ENCODE measurements around the gene ZNF471. TPM values are rescaled to one million over a fixed set of nuclear protein-coding genes. Genes with fewer than 3 reads are reported as not detected.

Gene ZNF471
- total and polyA plus RNA-seq, 10 donors, result 0.97 to 9.0 (median 3.1) TPM

GRCh38 chr19:56543776-56544175, 36.1 kb downstream of the ZNF471 start:
- peaks cover 10 to 90% (median 32%) of the 10 kb centered on the region in 6 donors for H3K36me3 ChIP-seq
- H3K27ac ChIP-seq, result no peak overlapping the region
- intact Hi-C loops (cut with DNase I; ENCODE audit: low total_unique reads), result no loop called here
- TF ChIP-seq POLR2AphosphoS5 (IDR thresholded peaks at IDR 0.05) (no peak), CTCF (IDR thresholded peaks at IDR 0.05 in 8 of 11, conservative IDR thresholded peaks at IDR 0.05 in 3 of 11) (no peak), POLR2A (IDR thresholded peaks at IDR 0.05) (no peak)
- H3K4me3 ChIP-seq, result peak overlapping the region in 1 of 8 donors; percentile 5
- H3K9me3 ChIP-seq, result peaks cover 16 to 100% (median 94%) of the 10 kb centered on the region in 8 donors
- DNase-seq, result no peak
- H3K4me1 ChIP-seq, result peaks cover 0 to 13% (median 5%) of the 10 kb centered on the region in 6 donors
- no peaks in the 10 kb centered on the region for H3K27me3 ChIP-seq (replicated peaks in 1 of 7)
- WGBS, 5 donors, result 88 to 97% (median 95%) methylated on average over 2 of the region's 2 CpGs

GRCh38 chr19:56547535-56547934, 39.9 kb downstream of the ZNF471 start:
- H3K27me3 ChIP-seq (replicated peaks in 1 of 7), result no peaks in the 10 kb centered on the region
- peaks cover 15 to 100% (median 61%) of the 10 kb centered on the region in 6 donors for H3K36me3 ChIP-seq
- intact Hi-C loops (cut with DNase I; ENCODE audit: low total_unique reads), result no loop called here
- TF ChIP-seq POLR2A (IDR thresholded peaks at IDR 0.05), result no peak
- no peak for TF ChIP-seq CTCF (IDR thresholded peaks at IDR 0.05 in 8 of 11, conservative IDR thresholded peaks at IDR 0.05 in 3 of 11)
- no peak for TF ChIP-seq POLR2AphosphoS5 (IDR thresholded peaks at IDR 0.05)
- H3K4me3 ChIP-seq, result peak overlapping the region in 1 of 8 donors; percentile 5
- whole genome bisulfite sequencing, 5 donors, result 72 to 77% (median 76%) methylated on average over 6 of the region's 6 CpGs
- H3K27ac ChIP-seq, result no peak overlapping the region
- peaks cover 20 to 100% (median 100%) of the 10 kb centered on the region in 8 donors for H3K9me3 ChIP-seq
- DNase-seq, result no peak
- no peaks in the 10 kb centered on the region for H3K4me1 ChIP-seq

GRCh38 chr19:56554272-56554869, 46.7 kb downstream of the ZNF471 start:
- TF ChIP-seq POLR2AphosphoS5 (IDR thresholded peaks at IDR 0.05) (no peak), CTCF (IDR thresholded peaks at IDR 0.05 in 8 of 11, conservative IDR thresholded peaks at IDR 0.05 in 3 of 11) (no peak), POLR2A (IDR thresholded peaks at IDR 0.05) (no peak)
- no peak for DNase-seq
- Histone ChIP-seq H3K27me3 (replicated peaks in 1 of 7) (no peaks in the 10 kb centered on the region), H3K36me3 (peaks cover 5 to 77% (median 55%) of the 10 kb centered on the region in 6 donors), H3K4me1 (no peaks in the 10 kb centered on the region), H3K4me3 (no peak overlapping the region), H3K9me3 (peaks cover 51 to 100% (median 100%) of the 10 kb centered on the region in 8 donors), H3K27ac (no peak overlapping the region)
- intact Hi-C loops (cut with DNase I; ENCODE audit: low total_unique reads), result no loop called here
- 80 to 98% (median 93%) methylated on average over 6 of the region's 6 CpGs for WGBS, 5 donors

GRCh38 chr19:56562766-56563165, 55.1 kb downstream of the ZNF471 start:
- Histone ChIP-seq H3K27me3 (replicated peaks in 1 of 7) (no peaks in the 10 kb centered on the region), H3K36me3 (peaks cover 0 to 28% (median 2%) of the 10 kb centered on the region in 6 donors), H3K27ac (no peak overlapping the region), H3K9me3 (peaks cover 37 to 93% (median 90%) of the 10 kb centered on the region in 8 donors), H3K4me1 (peaks cover 0 to 11% (median 7%) of the 10 kb centered on the region in 6 donors), H3K4me3 (no peak overlapping the region)
- no peak for DNase-seq
- WGBS, 5 donors, result 94 to 100% (median 95%) methylated on average over 2 of the region's 2 CpGs
- no peak for TF ChIP-seq POLR2AphosphoS5 (IDR thresholded peaks at IDR 0.05)
- TF ChIP-seq CTCF (IDR thresholded peaks at IDR 0.05 in 8 of 11, conservative IDR thresholded peaks at IDR 0.05 in 3 of 11), result no peak
- TF ChIP-seq POLR2A (IDR thresholded peaks at IDR 0.05), result no peak
- intact Hi-C loops (cut with DNase I; ENCODE audit: low total_unique reads), result no loop called here

Data from spleen (tissue), 11 donors.